Keratinocyte (primary cell): ENCODE measurements around the gene MAD1L1. TPM values are rescaled to one million over a fixed set of nuclear protein-coding genes. Genes with fewer than 3 reads are reported as not detected.

Experiments
- DNase-seq: peaks from one replicate; pipeline ENCODE4 v3.0.0-alpha.2; 2011; ENCODE audit warnings: low read depth, missing footprints, low spot score
- FAIRE-seq: peaks from 2 replicates; lab custom pipeline; 2011; peaks lifted over from hg19 to GRCh38; lab: Jason Lieb, UNC
- H2AFZ ChIP-seq: 2 replicates; pipeline ENCODE4 v1.6.0; 2012; ENCODE audit warnings: low read length, control low read depth, inconsistent platforms; ENCODE audit not compliant: control insufficient read depth
- H3K27ac ChIP-seq: 2 replicates; pipeline ENCODE4 v1.5.1; 2011; ENCODE audit warnings: low read length; ENCODE audit not compliant: control insufficient read depth, insufficient read depth
- H3K27me3 ChIP-seq: 3 replicates; pipeline ENCODE4 v1.6.0; 2011; ENCODE audit warnings: low read length; ENCODE audit not compliant: control insufficient read depth, insufficient read depth; ENCODE audit errors: extremely low read depth
- H3K36me3 ChIP-seq, 2 experiments: 2 replicates in 1 of 2; 3 replicates in 1 of 2; pipeline ENCODE4 v1.5.1; 2011; ENCODE audit warnings: low read length in 2 of 2, mild to moderate bottlenecking in 1 of 2; ENCODE audit not compliant: control insufficient read depth in 2 of 2, insufficient read depth in 2 of 2; ENCODE audit errors: extremely low read depth in 1 of 2
- H3K4me1 ChIP-seq: 3 replicates; pipeline ENCODE4 v1.5.1; 2011; ENCODE audit warnings: low read length; ENCODE audit not compliant: control insufficient read depth, insufficient read depth; ENCODE audit errors: extremely low read depth
- H3K4me2 ChIP-seq: 3 replicates; pipeline ENCODE4 v1.6.0; 2011; ENCODE audit warnings: low read depth, low read length; ENCODE audit not compliant: control insufficient read depth, insufficient read depth; ENCODE audit errors: extremely low read depth
- H3K4me3 ChIP-seq, 3 experiments: fragments of 200-600 bp in 1 of 3; sonication (generic) in 1 of 3; 2 replicates in 2 of 3; 3 replicates in 1 of 3; pipeline ENCODE4 v1.5.1; 2011 to 2016; ENCODE audit warnings: low read length in 3 of 3, mild to moderate bottlenecking in 3 of 3, control low read depth in 2 of 3, inconsistent platforms in 1 of 3, low read depth in 1 of 3, mixed read lengths in 1 of 3, mixed run types in 1 of 3, moderate library complexity in 1 of 3; ENCODE audit not compliant: control insufficient read depth in 2 of 3, insufficient read depth in 2 of 3; ENCODE audit errors: extremely low read depth in 1 of 3
- H3K79me2 ChIP-seq: 2 replicates; pipeline ENCODE4 v1.6.0; 2012; ENCODE audit warnings: low read length; ENCODE audit not compliant: control insufficient read depth, insufficient read depth
- H3K9ac ChIP-seq: 3 replicates; pipeline ENCODE4 v1.6.0; 2011; ENCODE audit warnings: low read length; ENCODE audit not compliant: control insufficient read depth, insufficient read depth; ENCODE audit errors: extremely low read depth
- H3K9me1 ChIP-seq: 3 replicates; pipeline ENCODE4 v1.6.0; 2011; ENCODE audit warnings: low read length; ENCODE audit not compliant: control insufficient read depth, insufficient read depth; ENCODE audit errors: extremely low read depth
- H3K9me3 ChIP-seq: 2 replicates; pipeline ENCODE4 v1.5.1; 2012; ENCODE audit warnings: low read depth, low read length; ENCODE audit not compliant: control insufficient read depth
- H4K20me1 ChIP-seq: 3 replicates; pipeline ENCODE4 v1.6.0; 2011; ENCODE audit warnings: low read length; ENCODE audit not compliant: control insufficient read depth, insufficient read depth; ENCODE audit errors: extremely low read depth
- EZH2 ChIP-seq: IDR thresholded peaks from one replicate; pipeline ENCODE4 v1.6.1; 2012; ENCODE audit warnings: inconsistent platforms, mild to moderate bottlenecking, low read length, moderate library complexity
- dilution Hi-C: fragments of 300-500 bp; cut with MboI; formaldehyde crosslinking; loops from one replicate; pipeline ENCODE4 v1.7.0; 2020; ENCODE audit warnings: low sequenced_read_pairs; ENCODE audit not compliant: extremely low pct_ligation_motif_present
- polyA plus RNA-seq, 5 experiments: library from polyadenylated mRNA; depleted of rRNA in 3 of 5; stranded (reverse) in 3 of 5; stranded (forward) in 1 of 5; unstranded in 1 of 5; fragments of >200 nt; gene quantifications; 1 replicate in 1 of 5; 2 replicates in 3 of 5; 3 replicates in 1 of 5; pipeline versions ENCODE4 v1.2.1 to v1.2.3, GENCODE V29; 2011 to 2012; ENCODE audit warnings: missing spikeins in 2 of 5, low read depth in 1 of 5, low replicate concordance in 1 of 5
- TF ChIP-seq, protein P1 (sequence below), 3 experiments: IDR thresholded peaks in 1 of 3; conservative IDR thresholded peaks in 1 of 3; optimal IDR thresholded peaks in 1 of 3; 2 replicates in 2 of 3; 3 replicates in 1 of 3; pipeline versions ENCODE3 to v1.5.1; 2011; ENCODE audit warnings: low read length in 3 of 3, mild to moderate bottlenecking in 3 of 3, moderate library complexity in 2 of 3, control low read depth in 1 of 3, inconsistent platforms in 1 of 3; ENCODE audit not compliant: insufficient read depth in 2 of 3; ENCODE audit errors: extremely low read depth in 1 of 3

MAD1L1 gene
- polyA plus RNA-seq, 1 donor (not counting 4 experiments of a cell fraction or from before 2014, with no cell fraction given) = 18.0 TPM

DNA sequence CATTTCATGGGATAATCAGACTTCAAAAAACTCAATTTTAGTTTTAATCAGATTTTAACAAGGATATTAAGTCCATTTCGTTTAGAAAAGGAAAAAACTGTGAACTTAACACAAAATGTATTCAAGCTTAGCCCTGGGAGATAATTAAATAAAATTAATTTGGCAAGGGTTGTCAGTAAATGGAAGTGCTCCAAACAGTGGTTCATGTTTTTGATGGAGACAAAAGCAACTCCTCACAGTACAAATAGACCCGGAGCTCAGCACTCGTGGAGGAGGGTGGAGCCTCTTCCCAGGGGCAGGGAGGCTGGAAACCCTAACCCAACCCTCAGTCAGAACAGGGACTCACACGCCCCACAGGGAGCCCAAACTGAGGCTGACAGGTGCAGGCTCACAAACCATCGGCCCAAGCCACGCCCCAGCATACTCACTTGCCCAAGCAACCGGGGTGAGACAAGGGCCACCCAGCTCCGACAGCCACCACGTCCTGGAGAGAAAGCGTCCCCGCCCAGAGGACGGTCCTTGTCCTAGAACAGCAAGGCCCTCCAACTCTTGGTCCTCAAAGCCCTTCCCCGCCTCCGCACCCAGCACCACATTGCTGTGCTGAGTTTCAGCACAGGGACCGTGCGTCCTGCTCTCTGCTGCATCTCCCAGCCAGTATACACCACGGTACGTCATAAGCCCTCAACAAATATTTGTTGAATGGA is 39.8 kb downstream of the MAD1L1 start:
- Histone ChIP-seq H3K27ac (no peak overlapping the region), H3K9me3 (no peaks in the 10 kb centered on the region), H3K79me2 (peaks cover 3% of the 10 kb centered on the region), H3K9me1 (no peaks in the 10 kb centered on the region), H3K36me3 (peaks cover 0 to 7% of the 10 kb centered on the region in 2 experiments), H3K9ac (no peak overlapping the region), H2AFZ (no peak overlapping the region), H3K4me2 (no peak overlapping the region), H3K27me3 (no peaks in the 10 kb centered on the region), H4K20me1 (no peaks in the 10 kb centered on the region), H3K4me3 (no peak overlapping the region), H3K4me1 (peaks cover 11% of the 10 kb centered on the region)
- DNase-seq (no peak), FAIRE-seq (no peak)
- dilution Hi-C loops = no loop called here
- no peak for TF ChIP-seq EZH2
- TF ChIP-seq, protein P1, sequence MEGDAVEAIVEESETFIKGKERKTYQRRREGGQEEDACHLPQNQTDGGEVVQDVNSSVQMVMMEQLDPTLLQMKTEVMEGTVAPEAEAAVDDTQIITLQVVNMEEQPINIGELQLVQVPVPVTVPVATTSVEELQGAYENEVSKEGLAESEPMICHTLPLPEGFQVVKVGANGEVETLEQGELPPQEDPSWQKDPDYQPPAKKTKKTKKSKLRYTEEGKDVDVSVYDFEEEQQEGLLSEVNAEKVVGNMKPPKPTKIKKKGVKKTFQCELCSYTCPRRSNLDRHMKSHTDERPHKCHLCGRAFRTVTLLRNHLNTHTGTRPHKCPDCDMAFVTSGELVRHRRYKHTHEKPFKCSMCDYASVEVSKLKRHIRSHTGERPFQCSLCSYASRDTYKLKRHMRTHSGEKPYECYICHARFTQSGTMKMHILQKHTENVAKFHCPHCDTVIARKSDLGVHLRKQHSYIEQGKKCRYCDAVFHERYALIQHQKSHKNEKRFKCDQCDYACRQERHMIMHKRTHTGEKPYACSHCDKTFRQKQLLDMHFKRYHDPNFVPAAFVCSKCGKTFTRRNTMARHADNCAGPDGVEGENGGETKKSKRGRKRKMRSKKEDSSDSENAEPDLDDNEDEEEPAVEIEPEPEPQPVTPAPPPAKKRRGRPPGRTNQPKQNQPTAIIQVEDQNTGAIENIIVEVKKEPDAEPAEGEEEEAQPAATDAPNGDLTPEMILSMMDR (optimal IDR thresholded peaks at IDR 0.05 in 1 of 3, IDR thresholded peaks at IDR 0.05 in 1 of 3, conservative IDR thresholded peaks at IDR 0.05 in 1 of 3; ENCODE audit: extremely low read depth in 1 of 3, insufficient read depth in 2 of 3, low read length in 3 of 3) = no peak

DNA sequence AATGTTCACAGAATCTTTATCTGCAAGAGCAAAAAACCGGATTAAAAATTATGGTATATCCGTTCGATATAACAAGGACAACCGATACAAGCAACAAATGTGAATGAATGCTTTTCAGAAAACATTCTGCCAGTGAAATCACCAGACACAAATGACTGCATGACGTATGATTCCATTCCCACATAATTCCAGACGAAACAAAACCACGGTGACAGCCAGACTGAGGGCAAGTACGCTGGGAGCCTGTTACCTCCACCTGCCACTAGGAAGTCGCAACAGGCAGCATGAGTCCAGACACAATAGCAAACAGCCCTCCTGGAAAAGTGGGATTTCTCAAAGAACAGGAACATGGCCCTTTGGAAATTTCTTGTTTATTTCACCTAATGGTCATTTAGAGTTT is 41.7 kb downstream of the MAD1L1 start:
- FAIRE-seq = no peak
- no peak for TF ChIP-seq EZH2
- TF ChIP-seq, protein P1 (optimal IDR thresholded peaks at IDR 0.05 in 1 of 3, IDR thresholded peaks at IDR 0.05 in 1 of 3, conservative IDR thresholded peaks at IDR 0.05 in 1 of 3; ENCODE audit: extremely low read depth in 1 of 3, insufficient read depth in 2 of 3, low read length in 3 of 3) = no peak
- dilution Hi-C loops = no loop called here
- Histone ChIP-seq H3K9me1 (no peaks in the 10 kb centered on the region), H2AFZ (no peak overlapping the region), H3K9ac (no peak overlapping the region), H4K20me1 (no peaks in the 10 kb centered on the region), H3K4me2 (no peak overlapping the region), H3K4me1 (peaks cover 9% of the 10 kb centered on the region), H3K9me3 (no peaks in the 10 kb centered on the region), H3K79me2 (peaks cover 5% of the 10 kb centered on the region), H3K4me3 (no peak overlapping the region), H3K27me3 (no peaks in the 10 kb centered on the region), H3K27ac (no peak overlapping the region), H3K36me3 (peaks cover 0 to 5% of the 10 kb centered on the region in 2 experiments)
- no peak for DNase-seq
